ENCODE measurements around the gene CNMD. TPM values are rescaled to one million over a fixed set of nuclear protein-coding genes. Genes with fewer than 3 reads are reported as not detected.

Gene CNMD
- total and polyA plus RNA-seq, 2 of the 8 experiments (the other 6 are each of a cell fraction or from before 2014, with no cell fraction given): 87.4 to 113 TPM

GRCh38 chr13:52706081-52706480 lies 33.5 kb downstream of the CNMD start (continued):
- no peak for TF ChIP-seq POLR2AphosphoS5 (IDR thresholded peaks at IDR 0.05; ENCODE audit: low read depth, low read length)
- TF ChIP-seq ATF2 (IDR thresholded peaks at IDR 0.05; ENCODE audit: low read length): no peak

Data from H1 (cell line).